HEK293T (cell line): ENCODE data around the gene LCP1.

ENCODE experiments used
- ARNT ChIP-seq: fragments of 450-650 bp; IDR thresholded peaks from 2 replicates; pipeline ENCODE4 v1.6.1; 2017; ENCODE audit warnings: mild to moderate bottlenecking
- ELF4 ChIP-seq: fragments of 450-650 bp; IDR thresholded peaks from 2 replicates; pipeline ENCODE4 v1.6.1; 2017; ENCODE audit warnings: antibody characterized with exemption
- FOXA1 ChIP-seq: fragments of 450-650 bp; IDR thresholded peaks from 2 replicates; pipeline ENCODE4 v1.6.1; 2016; ENCODE audit warnings: mild to moderate bottlenecking
- FOXM1 ChIP-seq: fragments of 450-650 bp; IDR thresholded peaks from 2 replicates; pipeline ENCODE4 v1.6.1; 2017; ENCODE audit warnings: mild to moderate bottlenecking, borderline replicate concordance
- HDGF ChIP-seq: fragments of 450-650 bp; IDR thresholded peaks from 2 replicates; pipeline ENCODE4 v1.6.1; 2017; ENCODE audit warnings: antibody characterized with exemption, borderline replicate concordance
- NFRKB ChIP-seq: fragments of 450-650 bp; IDR thresholded peaks from 2 replicates; pipeline ENCODE4 v1.6.1; 2016; ENCODE audit warnings: mild to moderate bottlenecking, moderate library complexity
- PKNOX1 ChIP-seq: fragments of 450-650 bp; IDR thresholded peaks from 2 replicates; pipeline ENCODE4 v1.6.1; 2016
- SUZ12 ChIP-seq: fragments of 450-650 bp; IDR thresholded peaks from 2 replicates; pipeline ENCODE4 v1.6.1; 2016; ENCODE audit warnings: mild to moderate bottlenecking
- ZNF384 ChIP-seq: fragments of 450-650 bp; IDR thresholded peaks from 2 replicates; pipeline ENCODE4 v1.6.1; 2016

DNA sequence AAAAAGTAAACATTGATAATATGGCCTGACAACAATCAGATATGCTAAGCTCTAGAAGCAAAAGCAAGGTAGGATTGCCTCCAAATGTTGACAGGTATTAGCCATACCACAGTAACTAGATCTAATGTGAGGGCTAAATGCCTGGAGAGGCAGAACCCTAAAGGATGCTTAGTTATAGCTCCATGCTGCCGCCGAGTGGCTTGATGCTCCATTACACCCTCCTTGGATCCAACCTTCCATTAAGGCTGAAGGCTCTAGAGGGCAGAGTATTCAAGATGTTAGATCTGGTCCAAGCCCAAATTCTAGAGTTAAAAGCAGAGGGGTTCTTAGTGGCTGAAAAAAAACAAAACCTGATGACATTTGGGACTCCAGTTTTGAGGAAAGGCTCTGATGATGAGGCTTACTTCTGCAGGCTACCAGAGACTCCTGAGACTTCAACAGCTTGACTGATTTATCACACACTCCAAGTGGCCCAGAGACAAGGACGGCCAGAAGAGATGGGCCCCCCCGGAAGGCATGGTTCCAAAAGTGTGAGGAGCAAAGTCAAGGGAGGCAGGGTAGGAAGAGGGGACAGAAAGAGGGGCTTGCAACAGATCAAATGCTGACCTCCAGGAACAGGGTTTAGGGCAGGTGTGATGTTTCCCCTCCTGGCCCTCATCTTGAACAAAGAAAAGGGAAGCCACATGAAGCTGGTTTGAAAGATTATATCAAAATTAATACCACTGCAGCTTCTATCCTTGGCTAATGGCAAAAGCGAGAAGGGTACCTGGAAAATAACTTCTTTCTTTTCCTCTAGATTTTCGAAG lies 55.2 kb downstream of the LCP1 start:
- TF ChIP-seq NFRKB (no peak), FOXA1 (no peak), FOXM1 (no peak), ARNT (no peak), PKNOX1 (no peak), ELF4 (no peak), ZNF384 (no peak), SUZ12 (no peak), HDGF (no peak)
